DND-41 (cell line): ENCODE data around the gene NMRK1.

Source experiments
- EZH2 ChIP-seq: IDR thresholded peaks from 3 replicates; pipeline ENCODE4 v1.6.1; 2012; ENCODE audit warnings: borderline replicate concordance, low read depth, mild to moderate bottlenecking, moderate library complexity, low read length, inconsistent platforms; ENCODE audit not compliant: severe bottlenecking
- TF ChIP-seq, protein P1 (sequence below): IDR thresholded peaks from 2 replicates; pipeline ENCODE4 v1.5.1; 2012; ENCODE audit warnings: borderline replicate concordance, low read length, moderate library complexity, mild to moderate bottlenecking; ENCODE audit not compliant: poor library complexity, severe bottlenecking; ENCODE audit errors: extremely low read depth

GRCh38 chr9:75027187-75028107 is 60.5 kb downstream of the NMRK1 start:
- TF ChIP-seq, protein P1, sequence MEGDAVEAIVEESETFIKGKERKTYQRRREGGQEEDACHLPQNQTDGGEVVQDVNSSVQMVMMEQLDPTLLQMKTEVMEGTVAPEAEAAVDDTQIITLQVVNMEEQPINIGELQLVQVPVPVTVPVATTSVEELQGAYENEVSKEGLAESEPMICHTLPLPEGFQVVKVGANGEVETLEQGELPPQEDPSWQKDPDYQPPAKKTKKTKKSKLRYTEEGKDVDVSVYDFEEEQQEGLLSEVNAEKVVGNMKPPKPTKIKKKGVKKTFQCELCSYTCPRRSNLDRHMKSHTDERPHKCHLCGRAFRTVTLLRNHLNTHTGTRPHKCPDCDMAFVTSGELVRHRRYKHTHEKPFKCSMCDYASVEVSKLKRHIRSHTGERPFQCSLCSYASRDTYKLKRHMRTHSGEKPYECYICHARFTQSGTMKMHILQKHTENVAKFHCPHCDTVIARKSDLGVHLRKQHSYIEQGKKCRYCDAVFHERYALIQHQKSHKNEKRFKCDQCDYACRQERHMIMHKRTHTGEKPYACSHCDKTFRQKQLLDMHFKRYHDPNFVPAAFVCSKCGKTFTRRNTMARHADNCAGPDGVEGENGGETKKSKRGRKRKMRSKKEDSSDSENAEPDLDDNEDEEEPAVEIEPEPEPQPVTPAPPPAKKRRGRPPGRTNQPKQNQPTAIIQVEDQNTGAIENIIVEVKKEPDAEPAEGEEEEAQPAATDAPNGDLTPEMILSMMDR, result peak; percentile 23
- no peak for TF ChIP-seq EZH2
